Heart left ventricle (tissue), 16 donors: ENCODE data around the gene GIT2. TPM values are rescaled to one million over a fixed set of nuclear protein-coding genes. Genes with fewer than 3 reads are reported as not detected.

ENCODE experiments used
- ATAC-seq, 4 donors: fragments of 200-7000 bp; cut with Tn5 transposase; one replicate each; pipeline ENCODE4 v1.9.1; 2020 to 2022; ENCODE audit warnings: moderate library complexity in 4 of 4, mild to moderate bottlenecking in 3 of 4, moderate number of reproducible peaks in 1 of 4
- DNase-seq, 5 donors: peaks; one replicate each; pipeline ENCODE4 v3.0.0-alpha.2; 2020
- H3K27ac ChIP-seq, 12 donors: fragments of 200-600 bp; sonication (generic) in 4 of 12; one replicate each; pipeline versions ENCODE4 v1.5.0 to v1.8.0; 2016 to 2022; ENCODE audit warnings: mild to moderate bottlenecking in 2 of 12
- H3K27me3 ChIP-seq, 9 donors: fragments of 200-600 bp; sonication (generic) in 2 of 9; one replicate each; pipeline versions ENCODE4 v1.5.1 to v1.8.0; 2016 to 2022; ENCODE audit warnings: mild to moderate bottlenecking in 3 of 9
- H3K36me3 ChIP-seq, 9 donors: fragments of 200-600 bp; sonication (generic) in 2 of 9; one replicate each; pipeline versions ENCODE4 v1.5.0 to v1.8.0; 2018 to 2022; ENCODE audit warnings: mild to moderate bottlenecking in 2 of 9
- H3K4me1 ChIP-seq, 12 donors: fragments of 200-600 bp; sonication (generic) in 4 of 12; one replicate each; pipeline versions ENCODE4 v1.5.0 to v1.8.0; 2016 to 2022; ENCODE audit warnings: mild to moderate bottlenecking in 3 of 12
- H3K4me3 ChIP-seq, 12 donors: fragments of 200-600 bp; sonication (generic) in 4 of 12; one replicate each; pipeline versions ENCODE4 v1.5.0 to v1.8.0; 2017 to 2022; ENCODE audit warnings: mild to moderate bottlenecking in 9 of 12, moderate library complexity in 4 of 12
- H3K9me3 ChIP-seq, 12 donors: fragments of 200-600 bp; sonication (generic) in 4 of 12; one replicate each; pipeline versions ENCODE4 v1.5.0 to v1.8.0; 2016 to 2022; ENCODE audit warnings: mild to moderate bottlenecking in 1 of 12
- CTCF ChIP-seq, 12 donors: fragments of 200-600 bp; sonication (generic) in 4 of 12; IDR thresholded peaks; one replicate each; pipeline versions ENCODE4 v1.5.0 to v1.8.0; 2018 to 2022; ENCODE audit warnings: antibody characterized with exemption in 12 of 12, mild to moderate bottlenecking in 5 of 12
- POLR2A ChIP-seq, 2 donors: fragments of 450-650 bp; IDR thresholded peaks; one replicate each; pipeline ENCODE4 v1.6.1; 2017; ENCODE audit warnings: antibody characterized with exemption in 2 of 2, mild to moderate bottlenecking in 2 of 2, moderate library complexity in 2 of 2
- WGBS, 4 donors: extraction: QIAGEN DNeasy Blood & Tissue Kit in 2 of 4; methylation state at CpG; one replicate each; pipeline versions ENCODE4 v1.1.5 to v1.1.7; 2013 to 2018; 5-methylcytosine and 5-hydroxymethylcytosine counted together
- intact Hi-C, 10 donors: fragments of 100-400 bp; cut with DNase I; formaldehyde crosslinking; loops; one replicate each; pipeline versions ENCODE4 v1.11.1 to v1.14.2; 2022
- polyA plus RNA-seq, 2 donors: library from polyadenylated mRNA; stranded (reverse); fragments of 200-250 nt; gene quantifications; one replicate each; pipeline ENCODE4 v1.2.3, GENCODE V29; 2013
- total RNA-seq, 9 donors: library from RNA; depleted of rRNA in 2 of 9; stranded (reverse); fragments of >200 nt in 2 of 9; fragmentation: NEBNext Ultra II Directional in 3 of 9; extraction: Animal tissue kit (Norgen Biotek cat#: 25700) in 3 of 9; gene quantifications; one replicate each; pipeline versions ENCODE4 v1.1.0 to v1.2.4, GENCODE V29; 2016 to 2023
- donor health status: ischemic (EF 13 %, LVEDD 7.1; RV severe dilation, severe dysfunction).
- donor health status: healthy with polysubstance abuse.
- donor health status: DM: no; HTN: yes; CAD: no.
- donor health status: DM: no; HTN: no; CAD: no.
- donor health status: ischemic (EF 25% LVEDD 6.9; RV normal size, moderate dysfunction).
- donor health status: ischemic (EF 25% LVEDD 5.7; RV mildly dilated, moderate dysfunction).
- donor health status: healthy.
- donor health status: DM: yes; HTN: yes; CAD: no.
- donor health status: ischemic (EF 35%, LVEDD 5.7; RV mildly dilated, moderate dysfunction).
- donor health status: nonischemic (EF 11% LVEDD 7.7; RV severe dilation, severe dysfunction).
- donor health status: DM: yes; HTN: yes; CAD: no.
- donor health status: PGD.
- donor health status: ischemic (EF 29% LVEDD 5.4; RV normal size, mild dysfunction).
- donor health status: nonischemic (EF 23%, LVEDD 6.1; RV moderate dilation, normal function).

The GIT2 gene
- total and polyA plus RNA-seq, 11 donors, result 17.4 to 56.7 (median 36.2) TPM

GRCh38 chr12:109998241-109998903 is 2.2 kb upstream of the GIT2 start:
- Histone ChIP-seq H3K36me3 (peaks cover 0 to 9% (median 0%) of the 10 kb centered on the region in 9 donors), H3K9me3 (no peaks in the 10 kb centered on the region), H3K4me3 (peak overlapping the region in 11 of 12 donors; percentile 80 to 99 (median 89)), H3K27me3 (no peaks in the 10 kb centered on the region), H3K27ac (peak overlapping the region in 11 of 12 donors; percentile 78 to 95 (median 90)), H3K4me1 (peaks cover 0 to 67% (median 31%) of the 10 kb centered on the region in 12 donors)
- WGBS, 4 donors, result 50 to 67% (median 66%) methylated on average over 9 of the region's 9 CpGs
- no peak for DNase-seq
- intact Hi-C loops, result loop anchor here in 4 of 10 donors (5.0 kb wide), 3 partner anchors 36 to 51 kb away; partner anchors contain the start of gene C12orf76 (in 1 of the 4)
- TF ChIP-seq POLR2A (IDR thresholded peaks at IDR 0.05) (no peak), CTCF (IDR thresholded peaks at IDR 0.05) (no peak)
- no peak for ATAC-seq

GRCh38 chr12:109997393-109997792 is 1.2 kb upstream of the GIT2 start:
- H3K27me3 ChIP-seq, result no peaks in the 10 kb centered on the region
- no peak overlapping the region for H3K4me3 ChIP-seq
- TF ChIP-seq POLR2A (IDR thresholded peaks at IDR 0.05) (no peak), CTCF (IDR thresholded peaks at IDR 0.05) (no peak)
- DNase-seq (no peak), ATAC-seq (no peak)
- no peaks in the 10 kb centered on the region for H3K9me3 ChIP-seq
- peaks cover 0 to 75% (median 33%) of the 10 kb centered on the region in 12 donors for H3K4me1 ChIP-seq
- 91 to 95% (median 93%) methylated on average over 4 of the region's 4 CpGs for WGBS, 4 donors
- H3K36me3 ChIP-seq, result peaks cover 0 to 4% (median 0%) of the 10 kb centered on the region in 9 donors
- H3K27ac ChIP-seq, result peak overlapping the region in 1 of 12 donors; percentile 16
- intact Hi-C loops, result loop anchor here in 4 of 10 donors (5.0 kb wide), 3 partner anchors 35 to 50 kb away; partner anchors contain the start of gene C12orf76 (in 1 of the 4)

GRCh38 chr12:109996483-109996853 is 300 bp upstream of the GIT2 start:
- Histone ChIP-seq H3K4me1 (peaks cover 0 to 71% (median 30%) of the 10 kb centered on the region in 12 donors), H3K4me3 (peak overlapping the region; percentile 82 to 100 (median 92)), H3K27me3 (no peaks in the 10 kb centered on the region), H3K9me3 (no peaks in the 10 kb centered on the region), H3K27ac (peak overlapping the region in 10 of 12 donors; percentile 85 to 99 (median 92)), H3K36me3 (peaks cover 0 to 10% (median 3%) of the 10 kb centered on the region in 9 donors)
- intact Hi-C loops, result loop anchor here in 4 of 10 donors (5.0 kb wide), 3 partner anchors 34 to 51 kb away; partner anchors contain the start of gene C12orf76 (in 1 of the 4)
- no peak for DNase-seq
- 48 to 50% (median 49%) methylated on average over 2 of the region's 2 CpGs for whole genome bisulfite sequencing, 4 donors
- TF ChIP-seq POLR2A (IDR thresholded peaks at IDR 0.05) (no peak), CTCF (IDR thresholded peaks at IDR 0.05) (no peak)
- ATAC-seq, result no peak

- peak overlapping the region; percentile 82 to 100 (median 92) for H3K4me3 ChIP-seq
- intact Hi-C loops, result loop anchor here in 4 of 10 donors (5.0 kb wide), 3 partner anchors 33 to 52 kb away; partner anchors contain the start of gene C12orf76 (in 1 of the 4)
- H3K27me3 ChIP-seq, result no peaks in the 10 kb centered on the region
- H3K4me1 ChIP-seq, result peaks cover 0 to 60% (median 29%) of the 10 kb centered on the region in 12 donors
- peak overlapping the region in 11 of 12 donors; percentile 85 to 99 (median 90) for H3K27ac ChIP-seq
- 1 to 5% (median 4%) methylated on average over 6 of the region's 6 CpGs for WGBS, 4 donors
- peak in 1 of 4 donors; percentile 0 for ATAC-seq
- H3K9me3 ChIP-seq, result no peaks in the 10 kb centered on the region
- no peak for TF ChIP-seq CTCF (IDR thresholded peaks at IDR 0.05)
- no peak for TF ChIP-seq POLR2A (IDR thresholded peaks at IDR 0.05)
- H3K36me3 ChIP-seq, result peaks cover 0 to 22% (median 14%) of the 10 kb centered on the region in 9 donors
- peak in 1 of 5 donors; percentile 21 for DNase-seq
Observed at GRCh38 chr12:109995361-109995685, 845 bp downstream of the GIT2 start.
